Measurements from ENCODE around the gene CDK6.

DNA sequence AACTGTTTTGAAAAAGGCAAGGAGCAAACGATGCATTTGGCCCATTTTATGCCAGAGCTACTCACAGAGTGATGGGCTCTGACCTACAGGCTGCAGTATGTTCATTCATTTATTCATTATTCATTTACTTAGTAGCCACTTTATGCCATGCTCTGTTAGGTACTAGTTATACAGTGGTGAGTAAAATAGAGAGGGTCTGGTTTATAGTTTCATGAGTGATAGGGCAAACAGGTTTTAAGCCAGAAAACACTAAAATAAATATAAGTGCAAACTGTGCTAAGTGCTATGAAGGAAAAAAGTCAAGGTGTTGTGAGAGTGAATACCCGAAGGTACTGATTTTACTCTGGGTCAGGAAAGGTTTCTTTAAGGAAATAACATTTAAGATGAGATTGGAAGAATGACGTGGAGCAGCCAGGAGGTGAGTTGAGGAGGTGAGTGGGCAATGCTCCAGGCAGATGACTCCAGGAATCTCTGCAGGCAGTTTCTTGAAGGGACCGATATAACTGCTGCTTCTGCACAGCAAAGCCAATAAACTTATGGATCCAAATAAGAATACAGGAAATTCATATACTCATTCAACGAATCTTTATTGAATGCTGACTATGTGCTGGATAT is 189.3 kb downstream of the CDK6 start:
- TF ChIP-seq, protein P1, sequence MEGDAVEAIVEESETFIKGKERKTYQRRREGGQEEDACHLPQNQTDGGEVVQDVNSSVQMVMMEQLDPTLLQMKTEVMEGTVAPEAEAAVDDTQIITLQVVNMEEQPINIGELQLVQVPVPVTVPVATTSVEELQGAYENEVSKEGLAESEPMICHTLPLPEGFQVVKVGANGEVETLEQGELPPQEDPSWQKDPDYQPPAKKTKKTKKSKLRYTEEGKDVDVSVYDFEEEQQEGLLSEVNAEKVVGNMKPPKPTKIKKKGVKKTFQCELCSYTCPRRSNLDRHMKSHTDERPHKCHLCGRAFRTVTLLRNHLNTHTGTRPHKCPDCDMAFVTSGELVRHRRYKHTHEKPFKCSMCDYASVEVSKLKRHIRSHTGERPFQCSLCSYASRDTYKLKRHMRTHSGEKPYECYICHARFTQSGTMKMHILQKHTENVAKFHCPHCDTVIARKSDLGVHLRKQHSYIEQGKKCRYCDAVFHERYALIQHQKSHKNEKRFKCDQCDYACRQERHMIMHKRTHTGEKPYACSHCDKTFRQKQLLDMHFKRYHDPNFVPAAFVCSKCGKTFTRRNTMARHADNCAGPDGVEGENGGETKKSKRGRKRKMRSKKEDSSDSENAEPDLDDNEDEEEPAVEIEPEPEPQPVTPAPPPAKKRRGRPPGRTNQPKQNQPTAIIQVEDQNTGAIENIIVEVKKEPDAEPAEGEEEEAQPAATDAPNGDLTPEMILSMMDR (IDR thresholded peaks at IDR 0.05; ENCODE audit: low read depth, low read length): no peak
- TF ChIP-seq EZH2phosphoT487 (IDR thresholded peaks at IDR 0.05; ENCODE audit: low read depth): no peak

All from OCI-LY3 (cell line).